ENCODE measurements around the gene DIAPH3.

Gene DIAPH3

DNA sequence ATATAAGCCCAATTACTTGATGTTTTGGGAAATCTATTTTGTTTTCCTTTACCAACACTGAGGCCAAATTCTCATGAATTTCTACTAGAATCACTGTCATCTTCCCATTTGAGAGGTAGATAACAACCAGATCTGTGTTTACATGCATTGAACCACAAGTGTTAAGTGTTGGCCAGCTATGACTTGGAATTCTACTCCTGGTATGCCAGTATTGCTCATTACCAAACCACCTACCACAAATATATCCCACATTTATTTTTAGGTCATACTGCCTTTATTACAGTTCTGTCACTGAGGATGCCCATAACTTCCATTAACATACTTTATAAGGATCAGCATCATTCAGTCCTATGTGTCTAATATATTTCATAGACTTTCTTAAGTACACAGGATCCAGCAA lies 328.9 kb downstream of the DIAPH3 start:
- in situ Hi-C loops (cut with MboI; ENCODE audit: low sequenced_read_pairs, unreplicated experiment), result no loop called here
- DNase-seq (ENCODE audit: low spot score), result no peak
- TF ChIP-seq, protein P1, sequence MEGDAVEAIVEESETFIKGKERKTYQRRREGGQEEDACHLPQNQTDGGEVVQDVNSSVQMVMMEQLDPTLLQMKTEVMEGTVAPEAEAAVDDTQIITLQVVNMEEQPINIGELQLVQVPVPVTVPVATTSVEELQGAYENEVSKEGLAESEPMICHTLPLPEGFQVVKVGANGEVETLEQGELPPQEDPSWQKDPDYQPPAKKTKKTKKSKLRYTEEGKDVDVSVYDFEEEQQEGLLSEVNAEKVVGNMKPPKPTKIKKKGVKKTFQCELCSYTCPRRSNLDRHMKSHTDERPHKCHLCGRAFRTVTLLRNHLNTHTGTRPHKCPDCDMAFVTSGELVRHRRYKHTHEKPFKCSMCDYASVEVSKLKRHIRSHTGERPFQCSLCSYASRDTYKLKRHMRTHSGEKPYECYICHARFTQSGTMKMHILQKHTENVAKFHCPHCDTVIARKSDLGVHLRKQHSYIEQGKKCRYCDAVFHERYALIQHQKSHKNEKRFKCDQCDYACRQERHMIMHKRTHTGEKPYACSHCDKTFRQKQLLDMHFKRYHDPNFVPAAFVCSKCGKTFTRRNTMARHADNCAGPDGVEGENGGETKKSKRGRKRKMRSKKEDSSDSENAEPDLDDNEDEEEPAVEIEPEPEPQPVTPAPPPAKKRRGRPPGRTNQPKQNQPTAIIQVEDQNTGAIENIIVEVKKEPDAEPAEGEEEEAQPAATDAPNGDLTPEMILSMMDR (IDR thresholded peaks at IDR 0.05; ENCODE audit: borderline replicate concordance, control extremely low read depth, extremely low read depth, insufficient read depth, missing control alignments), result no peak

- in situ Hi-C loops (cut with MboI; ENCODE audit: low sequenced_read_pairs, unreplicated experiment), result no loop called here
Measured at GRCh38 chr13:59829690-59830089, 334.0 kb downstream of the DIAPH3 start.

DNA sequence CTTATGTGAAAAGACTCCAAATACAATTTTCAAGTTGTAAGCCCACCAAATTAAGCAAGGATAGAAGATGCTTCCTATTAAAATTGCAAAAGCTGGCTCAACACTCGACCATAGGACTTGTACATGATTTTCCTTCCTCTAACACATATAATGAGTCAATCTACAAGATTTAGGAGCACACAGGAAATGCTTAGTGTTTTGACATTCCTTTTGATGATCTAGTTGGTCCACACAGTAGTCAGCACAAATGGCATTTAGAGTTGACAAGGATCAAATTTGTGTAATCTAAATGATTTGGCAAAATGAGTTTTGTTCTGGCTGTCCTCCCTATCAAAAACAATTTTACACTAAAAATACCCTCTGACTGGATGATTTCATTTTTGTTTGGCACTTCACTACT lies 340.2 kb downstream of the DIAPH3 start:
- TF ChIP-seq, protein P1 (IDR thresholded peaks at IDR 0.05; ENCODE audit: borderline replicate concordance, control extremely low read depth, extremely low read depth, insufficient read depth, missing control alignments), result no peak
- in situ Hi-C loops (cut with MboI; ENCODE audit: low sequenced_read_pairs, unreplicated experiment), result no loop called here
- DNase-seq (ENCODE audit: low spot score), result no peak

More at GRCh38 chr13:59829690-59830089, 334.0 kb downstream of the DIAPH3 start:
- no peak for DNase-seq (ENCODE audit: low spot score)
- TF ChIP-seq, protein P1 (IDR thresholded peaks at IDR 0.05; ENCODE audit: borderline replicate concordance, control extremely low read depth, extremely low read depth, insufficient read depth, missing control alignments), result no peak

DNA sequence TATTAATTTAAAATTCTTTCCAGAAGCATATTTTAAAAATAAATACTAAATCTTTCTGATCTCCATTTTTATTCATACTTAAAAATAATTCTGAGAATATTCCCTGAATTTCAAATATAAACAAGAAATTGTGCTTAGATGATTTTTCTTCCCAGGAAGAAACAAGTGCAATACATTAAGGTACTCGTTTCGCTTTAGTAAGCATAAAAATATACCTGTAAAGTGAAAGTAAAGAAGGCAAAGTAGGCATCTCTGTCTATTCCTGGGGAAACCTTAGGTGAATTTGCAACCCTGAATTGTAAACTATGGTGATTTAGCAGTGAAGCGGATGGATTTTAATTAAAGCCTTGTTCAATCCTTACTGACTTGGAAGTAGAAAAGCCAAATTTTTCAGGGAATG lies 354.2 kb downstream of the DIAPH3 start:
- no peak for DNase-seq (ENCODE audit: low spot score)
- in situ Hi-C loops (cut with MboI; ENCODE audit: low sequenced_read_pairs, unreplicated experiment), result no loop called here
- TF ChIP-seq, protein P1 (IDR thresholded peaks at IDR 0.05; ENCODE audit: borderline replicate concordance, control extremely low read depth, extremely low read depth, insufficient read depth, missing control alignments), result no peak

GRCh38 chr13:59806801-59807200 lies 356.9 kb downstream of the DIAPH3 start:
- no peak for DNase-seq (ENCODE audit: low spot score)
- in situ Hi-C loops (cut with MboI; ENCODE audit: low sequenced_read_pairs, unreplicated experiment), result no loop called here
- TF ChIP-seq, protein P1 (IDR thresholded peaks at IDR 0.05; ENCODE audit: borderline replicate concordance, control extremely low read depth, extremely low read depth, insufficient read depth, missing control alignments), result no peak

DNA sequence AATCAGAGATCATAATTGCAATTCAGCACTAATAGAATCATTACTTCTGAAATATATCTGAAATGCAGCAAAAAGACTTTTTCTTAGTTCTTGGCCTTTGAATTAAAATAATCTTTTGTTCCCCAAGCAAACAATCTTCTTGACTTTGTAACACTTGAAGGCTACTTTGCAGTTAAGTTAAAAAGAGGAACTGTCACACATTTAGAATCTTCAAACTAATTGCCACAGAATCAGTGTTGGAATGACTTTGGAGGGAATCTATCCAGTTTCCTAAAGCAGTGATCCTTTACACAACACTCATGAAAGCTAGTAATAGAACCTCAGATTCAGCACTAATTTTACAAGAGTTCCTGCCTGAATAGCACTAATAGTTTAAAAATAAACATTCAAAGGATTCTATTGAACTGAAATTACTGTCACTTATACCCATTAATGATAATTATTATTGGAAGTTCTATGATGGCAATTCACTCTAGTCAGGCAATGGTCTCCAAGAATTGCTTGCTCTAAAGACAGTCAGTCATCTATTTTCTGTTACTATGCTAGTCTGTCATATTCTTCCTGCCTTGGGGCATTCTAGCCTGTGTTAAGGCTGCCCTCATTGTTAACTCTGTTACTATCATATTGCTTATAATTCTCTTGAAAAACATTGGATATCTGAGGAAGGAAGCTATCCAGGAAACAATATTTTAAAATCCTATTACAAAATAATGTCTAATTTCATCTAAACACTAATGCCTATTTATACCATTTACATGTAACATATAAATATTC lies 362.4 kb downstream of the DIAPH3 start:
- in situ Hi-C loops (cut with MboI; ENCODE audit: low sequenced_read_pairs, unreplicated experiment), result no loop called here
- TF ChIP-seq, protein P1 (IDR thresholded peaks at IDR 0.05; ENCODE audit: borderline replicate concordance, control extremely low read depth, extremely low read depth, insufficient read depth, missing control alignments), result no peak
- DNase-seq (ENCODE audit: low spot score), result no peak

All from GM13976 (cell line).